Gastroesophageal sphincter (tissue), 4 donors: ENCODE measurements around the gene KDM2B. TPM values are rescaled to one million over a fixed set of nuclear protein-coding genes. Genes with fewer than 3 reads are reported as not detected.

Experiments
- ATAC-seq: fragments of 150-250 bp; one replicate; pipeline ENCODE4 v1.9.1; 2016; ENCODE audit warnings: mild to moderate bottlenecking, moderate library complexity
- H3K27ac ChIP-seq, 4 donors: fragments of 200-600 bp; sonication (generic) in 3 of 4; 1 replicate in 3 of 4; 2 replicates in 1 of 4; pipeline ENCODE4 v1.5.1; 2016 to 2019
- H3K27me3 ChIP-seq: fragments of 200-600 bp; sonication (generic); one replicate; pipeline ENCODE4 v1.5.1; 2019
- H3K36me3 ChIP-seq, 2 donors: fragments of 200-600 bp; sonication (generic); one replicate each; pipeline ENCODE4 v1.5.1; 2019; ENCODE audit warnings: control low read depth in 1 of 2
- H3K4me1 ChIP-seq, 3 donors: fragments of 200-600 bp; sonication (generic); 1 replicate in 2 of 3; 2 replicates in 1 of 3; pipeline ENCODE4 v1.5.1; 2016 to 2019; ENCODE audit warnings: control low read depth in 2 of 3
- H3K4me3 ChIP-seq, 2 donors: fragments of 200-600 bp; sonication (generic); one replicate each; pipeline ENCODE4 v1.5.1; 2019; ENCODE audit warnings: mild to moderate bottlenecking in 1 of 2, moderate library complexity in 1 of 2
- H3K9me3 ChIP-seq, 3 donors: fragments of 200-600 bp; sonication (generic); one replicate each; pipeline ENCODE4 v1.5.1; 2017 to 2019; ENCODE audit warnings: control low read depth in 2 of 3
- EP300 ChIP-seq: sonication (generic); formaldehyde crosslinking; IDR thresholded peaks from one replicate; pipeline ENCODE4 v1.6.1; 2017; ENCODE audit warnings: antibody characterized with exemption, mild to moderate bottlenecking
- POLR2A ChIP-seq, 2 donors: fragments of 450-650 bp; IDR thresholded peaks; one replicate each; pipeline ENCODE4 v1.6.1; 2017; ENCODE audit warnings: antibody characterized with exemption in 2 of 2, mild to moderate bottlenecking in 2 of 2, moderate library complexity in 1 of 2
- POLR2AphosphoS5 ChIP-seq: sonication (generic); formaldehyde crosslinking; IDR thresholded peaks from one replicate; pipeline ENCODE4 v1.6.1; 2017; ENCODE audit warnings: antibody characterized with exemption
- WGBS, 2 donors: methylation state at CpG; one replicate each; pipeline ENCODE4 v1.1.5; 2018; ENCODE audit warnings: low coverage in 1 of 2; 5-methylcytosine and 5-hydroxymethylcytosine counted together
- total RNA-seq, 4 donors: library from RNA; depleted of rRNA; stranded (reverse); fragments of >200 nt; gene quantifications; one replicate each; pipeline ENCODE4 v1.1.0, GENCODE V29; 2016
- TF ChIP-seq, protein P1 (sequence below), 4 experiments: fragments of 200-600 bp in 2 of 4; fragments of 450-650 bp in 2 of 4; sonication (generic) in 1 of 4; IDR thresholded peaks; one replicate each; pipeline ENCODE4 v1.5.1; 2017 to 2019; ENCODE audit warnings: antibody characterized with exemption in 4 of 4, mild to moderate bottlenecking in 2 of 4, moderate library complexity in 2 of 4

The KDM2B gene
- total RNA-seq: 10 to 100 TPM in 3 of 4 donors, 1 to 10 TPM in 1; 10.0 to 26.5 (median 15.0) TPM

DNA sequence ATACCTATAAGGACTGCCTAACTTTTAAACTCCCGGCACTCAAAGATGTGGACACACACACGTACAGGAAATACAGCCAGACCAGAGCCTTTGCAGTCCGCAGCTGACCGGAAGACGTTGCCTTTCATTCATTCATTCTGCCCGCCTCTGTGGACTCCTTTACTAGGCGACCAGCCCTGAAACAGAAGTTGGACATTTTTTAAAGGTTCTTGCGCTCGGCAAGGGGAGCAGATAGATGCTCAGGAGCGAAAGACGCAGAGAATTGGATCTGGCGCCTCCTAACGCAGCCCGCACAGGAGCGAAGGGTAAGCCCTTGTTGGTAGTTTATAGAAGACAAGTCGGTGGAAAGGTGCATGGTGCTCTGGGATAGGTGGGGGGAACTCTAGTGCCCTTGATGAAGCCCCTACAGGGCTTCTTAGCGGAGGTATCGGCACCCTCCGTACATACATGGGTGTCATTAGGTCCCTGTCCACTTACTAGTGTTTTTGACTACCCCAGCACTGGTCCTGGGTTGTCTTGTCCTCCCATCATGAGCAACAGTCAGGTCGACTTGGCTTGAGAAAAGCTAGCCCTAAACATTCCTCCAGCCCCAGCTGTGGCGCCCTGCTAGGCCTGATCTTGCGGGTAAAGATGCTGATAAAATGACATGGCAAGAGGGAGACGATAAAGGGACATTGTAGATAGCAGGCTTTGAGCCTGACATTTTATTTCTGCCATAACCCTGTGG lies at the start of gene KDM2B:
KDM2B (minus strand) TSS at position 65 of the 727 bp plus-strand sequence. CDS start 112 bp downstream, outside the sequence.
- no peak for TF ChIP-seq POLR2A (IDR thresholded peaks at IDR 0.05)
- no peak for TF ChIP-seq POLR2AphosphoS5
- TF ChIP-seq, protein P1, sequence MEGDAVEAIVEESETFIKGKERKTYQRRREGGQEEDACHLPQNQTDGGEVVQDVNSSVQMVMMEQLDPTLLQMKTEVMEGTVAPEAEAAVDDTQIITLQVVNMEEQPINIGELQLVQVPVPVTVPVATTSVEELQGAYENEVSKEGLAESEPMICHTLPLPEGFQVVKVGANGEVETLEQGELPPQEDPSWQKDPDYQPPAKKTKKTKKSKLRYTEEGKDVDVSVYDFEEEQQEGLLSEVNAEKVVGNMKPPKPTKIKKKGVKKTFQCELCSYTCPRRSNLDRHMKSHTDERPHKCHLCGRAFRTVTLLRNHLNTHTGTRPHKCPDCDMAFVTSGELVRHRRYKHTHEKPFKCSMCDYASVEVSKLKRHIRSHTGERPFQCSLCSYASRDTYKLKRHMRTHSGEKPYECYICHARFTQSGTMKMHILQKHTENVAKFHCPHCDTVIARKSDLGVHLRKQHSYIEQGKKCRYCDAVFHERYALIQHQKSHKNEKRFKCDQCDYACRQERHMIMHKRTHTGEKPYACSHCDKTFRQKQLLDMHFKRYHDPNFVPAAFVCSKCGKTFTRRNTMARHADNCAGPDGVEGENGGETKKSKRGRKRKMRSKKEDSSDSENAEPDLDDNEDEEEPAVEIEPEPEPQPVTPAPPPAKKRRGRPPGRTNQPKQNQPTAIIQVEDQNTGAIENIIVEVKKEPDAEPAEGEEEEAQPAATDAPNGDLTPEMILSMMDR (IDR thresholded peaks at IDR 0.05): no peak
- no peak for TF ChIP-seq EP300
- peak; percentile 16 for ATAC-seq
- peak within 1 kb of the TSS; percentile 45 to 82 for H3K4me3 ChIP-seq
- peaks cover 0 to 65% (median 13%) of the 10 kb centered on the region in 3 donors for H3K4me1 ChIP-seq
- H3K9me3 ChIP-seq: no peaks in the 10 kb centered on the region
- 15 to 31% methylated on average over 12 to 14 of the region's 23 CpGs for WGBS, 2 donors
- H3K36me3 ChIP-seq: no peaks in the 10 kb centered on the region
- H3K27ac ChIP-seq: peak within 1 kb of the TSS; percentile 34 to 95 (median 89)
- H3K27me3 ChIP-seq: no peaks in the 10 kb centered on the region

DNA sequence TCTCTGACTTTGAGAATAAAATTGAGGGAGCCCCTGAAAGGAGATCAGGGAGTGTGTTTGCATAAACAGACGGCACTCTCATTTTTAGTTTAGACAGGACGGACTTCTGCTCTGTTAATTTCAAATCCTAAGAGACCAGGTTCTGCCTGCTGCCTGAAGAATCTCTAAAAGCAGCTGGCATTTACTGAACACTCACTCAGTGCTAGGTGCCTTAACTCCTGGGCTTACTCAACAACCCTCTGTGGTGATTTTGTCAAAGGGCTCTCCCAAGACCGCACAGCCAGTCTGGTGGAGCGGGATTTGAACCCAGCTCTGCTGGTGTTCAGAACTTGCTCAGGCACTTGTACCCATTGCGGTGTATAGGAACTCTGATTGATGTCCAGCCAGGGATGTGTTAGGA lies 47.7 kb upstream of the KDM2B start:
- Histone ChIP-seq H3K4me3 (peak overlapping the region in 1 of 2 donors; percentile 79), H3K9me3 (no peaks in the 10 kb centered on the region), H3K4me1 (peaks cover 0 to 80% (median 20%) of the 10 kb centered on the region in 3 donors), H3K36me3 (no peaks in the 10 kb centered on the region), H3K27me3 (no peaks in the 10 kb centered on the region), H3K27ac (peak overlapping the region in 3 of 4 donors; percentile 94 to 97 (median 95))
- TF ChIP-seq EP300 (no peak), POLR2AphosphoS5 (no peak), POLR2A (IDR thresholded peaks at IDR 0.05) (no peak)
- TF ChIP-seq, protein P1 (IDR thresholded peaks at IDR 0.05): no peak
- WGBS, 2 donors: 73 to 78% methylated on average over 2 to 5 of the region's 5 CpGs
- ATAC-seq: no peak

DNA sequence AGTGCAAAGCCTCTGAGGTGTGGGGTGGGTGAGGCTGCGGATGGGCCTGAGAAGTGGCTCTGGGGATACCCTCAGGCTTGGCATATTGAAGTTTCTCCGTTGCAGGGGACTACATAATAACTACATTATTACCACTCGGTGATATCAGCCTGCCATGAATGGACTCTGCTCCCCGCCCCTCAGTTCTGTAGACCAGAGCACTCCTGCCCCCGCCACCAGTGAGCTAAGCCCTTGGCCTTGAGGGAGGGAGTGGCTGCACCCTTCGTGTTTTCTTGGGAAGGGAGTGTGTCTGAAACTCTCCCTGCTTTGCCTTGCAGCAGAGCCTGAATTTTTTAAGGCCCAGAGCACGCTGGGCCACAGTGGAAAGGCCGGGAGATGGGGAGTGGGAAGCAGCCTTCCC lies 47.2 kb upstream of the KDM2B start:
- 60% methylated on average over 1 of the region's 8 CpGs; no CpG with 5 or more reads in 1 of the 2 donors for WGBS, 2 donors
- Histone ChIP-seq H3K4me3 (peak overlapping the region in 1 of 2 donors; percentile 79), H3K27ac (peak overlapping the region in 3 of 4 donors; percentile 94 to 97 (median 95)), H3K36me3 (no peaks in the 10 kb centered on the region), H3K27me3 (no peaks in the 10 kb centered on the region), H3K9me3 (no peaks in the 10 kb centered on the region), H3K4me1 (peaks cover 0 to 76% (median 18%) of the 10 kb centered on the region in 3 donors)
- ATAC-seq: no peak
- TF ChIP-seq, protein P1 (IDR thresholded peaks at IDR 0.05): no peak
- TF ChIP-seq POLR2AphosphoS5 (no peak), POLR2A (IDR thresholded peaks at IDR 0.05) (no peak), EP300 (no peak)

DNA sequence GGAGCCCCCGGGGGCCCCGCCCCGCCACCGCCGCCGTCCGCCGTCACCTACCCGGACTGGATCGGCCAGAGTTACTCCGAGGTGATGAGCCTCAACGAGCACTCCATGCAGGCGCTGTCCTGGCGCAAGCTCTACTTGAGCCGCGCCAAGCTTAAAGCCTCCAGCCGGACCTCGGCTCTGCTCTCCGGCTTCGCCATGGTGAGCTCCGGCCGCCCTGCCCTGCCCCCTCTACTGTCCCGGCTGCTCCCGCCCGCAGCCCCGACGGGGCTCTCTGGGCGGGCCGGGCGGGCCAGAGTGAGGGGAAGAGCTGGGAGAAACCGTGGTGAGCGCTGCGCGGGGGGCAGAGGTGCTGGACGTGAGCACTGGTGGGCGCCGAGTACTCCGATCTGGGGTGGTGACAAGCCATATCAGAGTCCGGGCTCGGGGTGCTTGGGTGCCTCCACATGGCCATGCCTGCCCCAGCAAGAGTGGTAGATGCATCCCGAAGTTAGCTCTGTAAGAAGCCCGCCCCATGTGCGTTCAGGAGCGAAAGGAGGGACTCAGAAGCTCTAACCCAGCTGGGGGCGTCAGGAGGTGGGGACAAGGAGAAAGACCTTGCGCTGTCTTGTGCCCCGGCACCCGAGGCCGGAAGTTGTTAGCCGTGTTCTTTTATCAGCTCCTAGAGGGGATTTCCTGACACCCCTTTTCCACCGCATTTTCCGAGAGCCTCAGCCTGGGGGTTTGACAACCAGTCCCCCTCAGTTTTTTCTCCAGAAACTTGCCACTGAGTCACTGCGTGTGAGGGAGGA lies 46.2 kb upstream of the KDM2B start:
- peak; percentile 62 for ATAC-seq
- Histone ChIP-seq H3K9me3 (no peaks in the 10 kb centered on the region), H3K4me1 (peaks cover 0 to 66% (median 10%) of the 10 kb centered on the region in 3 donors), H3K36me3 (no peaks in the 10 kb centered on the region), H3K27ac (peak overlapping the region; percentile 35 to 97 (median 94)), H3K4me3 (peak overlapping the region; percentile 49 to 79), H3K27me3 (no peaks in the 10 kb centered on the region)
- TF ChIP-seq POLR2AphosphoS5 (peak; percentile 0), EP300 (no peak), POLR2A (IDR thresholded peaks at IDR 0.05) (no peak)
- TF ChIP-seq, protein P1 (IDR thresholded peaks at IDR 0.05): peak in 1 of 4 experiments; percentile 26
- WGBS, 2 donors: 0% methylated on average over 3 to 8 of the region's 53 CpGs
